MCF 10A (cell line): ENCODE results near the gene EP400. TPM values are rescaled to one million over a fixed set of nuclear protein-coding genes. Genes with fewer than 3 reads are reported as not detected.

Source experiments
- BruUV-seq: library from RNA; stranded (reverse); fragments of 400-500 nt; replicated peaks from 2 replicates; lab custom pipeline; 2021; lab: Mats Ljungman, UMichigan
- CTCF ChIA-PET: fragments of 300-600 bp; sonication (Branson Sonifier 250); formaldehyde crosslinking; extraction: SDS; loops from one replicate; lab custom pipeline; 2021; ENCODE audit warnings: antibody characterized with exemption, inconsistent platforms; lab: Yijun Ruan, JAX
- POLR2A ChIA-PET: fragments of 300-600, 350-650 bp; sonication (Branson Sonifier 250); formaldehyde crosslinking; extraction: SDS; loops from one replicate; lab custom pipeline; 2020; ENCODE audit warnings: antibody characterized with exemption, inconsistent platforms; lab: Yijun Ruan, JAX
- DNase-seq: peaks from one replicate; pipeline ENCODE4 v3.0.0-alpha.2; 2018; ENCODE audit not compliant: unreplicated experiment
- H3K27ac Mint-ChIP-seq: one replicate; pipeline ENCODE4 v1.8.0; 2022; ENCODE audit warnings: mild to moderate bottlenecking, low read depth, mixed read lengths; ENCODE audit not compliant: unreplicated experiment
- H3K27me3 Mint-ChIP-seq: one replicate; pipeline ENCODE4 v1.8.0; 2022; ENCODE audit warnings: mixed read lengths; ENCODE audit not compliant: insufficient read depth, unreplicated experiment
- H3K36me3 Mint-ChIP-seq: one replicate; pipeline ENCODE4 v1.8.0; 2022; ENCODE audit warnings: mild to moderate bottlenecking, moderate library complexity, mixed read lengths; ENCODE audit not compliant: insufficient read depth, unreplicated experiment
- H3K4me1 Mint-ChIP-seq: one replicate; pipeline ENCODE4 v1.8.0; 2022; ENCODE audit warnings: mixed read lengths; ENCODE audit not compliant: insufficient read depth, unreplicated experiment
- H3K4me3 Mint-ChIP-seq: one replicate; pipeline ENCODE4 v1.8.0; 2022; ENCODE audit warnings: mild to moderate bottlenecking, moderate library complexity, mixed read lengths; ENCODE audit not compliant: unreplicated experiment
- H3K9me3 Mint-ChIP-seq: one replicate; pipeline ENCODE4 v1.8.0; 2022; ENCODE audit warnings: mixed read lengths; ENCODE audit not compliant: unreplicated experiment
- intact Hi-C: fragments of 100-400 bp; cut with micrococcal nuclease; formaldehyde crosslinking; loops from 2 replicates; pipeline ENCODE4 v1.14.1; 2022
- total RNA-seq: library from RNA; stranded (reverse); gene quantifications from 2 replicates; pipeline ENCODE4 v1.2.3, GENCODE V29; 2022
- TF ChIP-seq, protein P1 (sequence below): fragments of 200-600 bp; IDR thresholded peaks from one replicate; pipeline ENCODE4 v1.8.0; 2022; ENCODE audit warnings: antibody characterized with exemption, mild to moderate bottlenecking; ENCODE audit not compliant: unreplicated experiment

Gene EP400
- total RNA-seq, 1 experiment from 2014 or later = 52.4 TPM

DNA sequence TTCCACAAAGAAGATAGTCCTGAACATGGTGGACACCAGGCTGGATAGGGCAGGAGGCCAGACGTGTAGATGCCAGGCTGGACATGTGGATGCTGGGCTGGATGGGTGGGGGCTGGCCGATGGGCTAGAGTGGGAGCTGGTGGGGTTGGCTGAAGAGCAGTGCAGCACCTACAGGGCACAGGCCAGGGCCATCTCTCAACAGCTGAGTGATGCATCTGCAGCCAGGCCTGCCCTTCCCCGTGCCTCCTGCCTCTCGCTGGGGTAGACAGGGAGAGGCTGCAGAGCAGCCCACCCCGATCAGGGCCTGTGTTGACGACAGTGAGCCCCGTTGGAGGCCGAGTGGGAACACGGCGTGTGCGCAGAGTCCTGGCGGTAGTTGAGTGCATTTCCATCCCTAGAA, 39.3 kb downstream of the EP400 start:
- TF ChIP-seq, protein P1, sequence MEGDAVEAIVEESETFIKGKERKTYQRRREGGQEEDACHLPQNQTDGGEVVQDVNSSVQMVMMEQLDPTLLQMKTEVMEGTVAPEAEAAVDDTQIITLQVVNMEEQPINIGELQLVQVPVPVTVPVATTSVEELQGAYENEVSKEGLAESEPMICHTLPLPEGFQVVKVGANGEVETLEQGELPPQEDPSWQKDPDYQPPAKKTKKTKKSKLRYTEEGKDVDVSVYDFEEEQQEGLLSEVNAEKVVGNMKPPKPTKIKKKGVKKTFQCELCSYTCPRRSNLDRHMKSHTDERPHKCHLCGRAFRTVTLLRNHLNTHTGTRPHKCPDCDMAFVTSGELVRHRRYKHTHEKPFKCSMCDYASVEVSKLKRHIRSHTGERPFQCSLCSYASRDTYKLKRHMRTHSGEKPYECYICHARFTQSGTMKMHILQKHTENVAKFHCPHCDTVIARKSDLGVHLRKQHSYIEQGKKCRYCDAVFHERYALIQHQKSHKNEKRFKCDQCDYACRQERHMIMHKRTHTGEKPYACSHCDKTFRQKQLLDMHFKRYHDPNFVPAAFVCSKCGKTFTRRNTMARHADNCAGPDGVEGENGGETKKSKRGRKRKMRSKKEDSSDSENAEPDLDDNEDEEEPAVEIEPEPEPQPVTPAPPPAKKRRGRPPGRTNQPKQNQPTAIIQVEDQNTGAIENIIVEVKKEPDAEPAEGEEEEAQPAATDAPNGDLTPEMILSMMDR = no peak
- H3K4me3 Mint-ChIP-seq = no peak overlapping the region
- intact Hi-C loops = no loop called here
- no peaks in the 10 kb centered on the region for H3K4me1 Mint-ChIP-seq
- no TSS peak for BruUV-seq
- DNase-seq = no peak
- POLR2A ChIA-PET = interaction anchor here (1.3 kb wide), 1 partner anchor 9 kb away, joined by 4 read pairs; no protein-coding TSS in a partner anchor
- no peak overlapping the region for H3K27ac Mint-ChIP-seq
- no peaks in the 10 kb centered on the region for H3K9me3 Mint-ChIP-seq
- no peaks in the 10 kb centered on the region for H3K27me3 Mint-ChIP-seq
- CTCF ChIA-PET = interaction anchor here (0.6 to 1.5 kb wide), 2 partner anchors 9 to 1066 kb away, joined by 3 to 4 read pairs; no protein-coding TSS in a partner anchor
- peaks cover 80% of the 10 kb centered on the region for H3K36me3 Mint-ChIP-seq

DNA sequence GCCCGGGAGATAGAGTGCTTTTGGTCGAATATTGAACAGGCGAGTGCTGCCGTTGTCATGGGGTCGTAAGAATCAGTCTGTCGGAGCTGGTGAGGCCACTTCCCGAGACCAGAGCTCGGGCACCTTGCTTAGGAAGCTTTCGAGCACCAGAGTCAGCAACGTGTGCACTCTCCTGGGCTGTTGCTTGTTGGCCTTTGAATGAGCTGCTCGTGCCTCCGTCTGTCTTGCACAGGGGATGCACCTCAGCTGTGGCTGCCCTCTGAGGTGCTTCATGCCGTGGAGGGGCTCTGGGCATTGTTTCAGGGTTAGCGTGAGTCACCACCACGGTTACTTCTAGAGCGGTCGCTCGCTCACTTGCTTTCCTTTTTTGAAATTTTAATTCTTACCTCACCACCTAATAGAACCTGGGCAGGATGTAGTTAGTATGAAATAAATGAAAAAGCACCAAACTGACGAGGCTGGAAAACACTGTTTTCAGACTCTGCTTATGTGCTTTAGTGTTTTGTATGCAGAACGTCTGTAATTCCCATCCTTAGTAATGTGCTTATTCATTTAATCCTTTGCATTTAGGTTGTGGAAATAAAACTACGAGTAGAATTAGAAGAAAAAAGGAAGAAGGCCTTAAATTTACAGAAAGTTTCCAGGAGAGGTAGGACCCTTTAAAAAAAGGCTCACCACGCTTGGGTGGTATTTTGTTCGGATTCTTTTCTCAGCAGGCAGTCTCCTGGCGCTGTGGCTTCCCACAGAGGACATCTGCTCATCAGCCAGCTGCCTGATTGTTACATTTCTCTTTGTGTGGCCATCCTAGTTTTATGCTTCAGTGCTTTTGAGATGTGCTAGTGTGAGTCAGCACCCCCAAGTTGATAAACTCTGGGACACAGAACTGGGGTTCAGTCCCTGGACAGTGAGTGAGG, 40.6 kb downstream of the EP400 start:
- TF ChIP-seq, protein P1 = no peak
- H3K36me3 Mint-ChIP-seq = peaks cover 76% of the 10 kb centered on the region
- POLR2A ChIA-PET = interaction anchor here (0.7 kb wide), 1 partner anchor 73 kb away, joined by 3 read pairs; no protein-coding TSS in a partner anchor
- DNase-seq = no peak
- H3K9me3 Mint-ChIP-seq = no peaks in the 10 kb centered on the region
- H3K4me1 Mint-ChIP-seq = no peaks in the 10 kb centered on the region
- no peaks in the 10 kb centered on the region for H3K27me3 Mint-ChIP-seq
- intact Hi-C loops = no loop called here
- CTCF ChIA-PET = interaction anchor here (0.8 to 1.5 kb wide), 2 partner anchors 10 to 12 kb away, joined by 4 read pairs; no protein-coding TSS in a partner anchor
- no peak overlapping the region for H3K27ac Mint-ChIP-seq
- no TSS peak for BruUV-seq
- H3K4me3 Mint-ChIP-seq = no peak overlapping the region

DNA sequence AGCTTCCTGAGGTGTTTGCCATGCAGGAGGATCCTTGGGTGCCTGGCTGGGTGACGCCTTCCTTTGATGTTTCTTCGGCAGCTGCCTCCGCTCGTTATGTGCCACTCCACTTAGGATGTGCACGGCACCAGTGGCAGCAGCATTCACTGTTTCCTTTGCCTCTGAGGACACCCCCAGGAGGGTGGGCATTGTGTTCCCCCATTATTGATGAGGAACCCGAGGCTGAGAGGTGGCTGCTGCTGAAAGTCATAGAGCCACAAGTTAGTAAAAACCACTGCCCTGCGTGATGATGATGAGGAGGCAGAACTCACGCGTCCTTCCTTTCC, 41.2 kb downstream of the EP400 start:
- TF ChIP-seq, protein P1 = no peak
- intact Hi-C loops = no loop called here
- POLR2A ChIA-PET = no interaction called here
- no peak for DNase-seq
- Mint-ChIP-seq H3K27ac (no peak overlapping the region), H3K36me3 (peaks cover 78% of the 10 kb centered on the region), H3K4me1 (no peaks in the 10 kb centered on the region), H3K27me3 (no peaks in the 10 kb centered on the region), H3K9me3 (no peaks in the 10 kb centered on the region), H3K4me3 (no peak overlapping the region)
- BruUV-seq = no TSS peak
- CTCF ChIA-PET = no interaction called here

DNA sequence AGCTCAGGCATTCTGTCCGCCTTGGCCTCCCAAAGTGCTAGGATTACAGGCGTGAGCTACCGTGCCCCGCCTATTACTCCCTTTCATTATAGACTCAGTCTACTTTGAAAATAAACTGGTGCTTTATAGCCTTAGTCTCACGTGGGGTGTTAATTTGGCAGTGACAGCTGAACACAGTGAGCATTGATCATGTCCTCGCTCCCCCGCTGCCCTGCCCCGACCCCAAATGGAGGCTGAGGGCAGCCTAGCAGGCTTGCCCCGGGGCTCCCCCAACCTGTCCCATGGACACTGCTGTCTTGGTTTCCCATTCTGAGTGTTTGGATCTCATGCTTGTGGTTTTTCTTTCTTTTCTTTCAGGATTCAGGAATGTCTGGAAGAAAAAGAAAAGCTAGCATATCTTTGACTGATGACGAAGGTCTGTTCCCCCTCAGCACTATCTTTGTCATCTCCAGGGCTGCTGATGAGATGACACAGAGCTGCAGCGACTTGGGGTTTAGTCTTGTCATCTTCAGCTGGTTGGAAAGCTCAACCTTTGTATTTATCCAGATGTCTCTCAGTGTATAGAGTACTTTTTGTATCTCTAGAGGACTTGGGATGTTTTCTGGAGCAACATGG, 42.2 kb downstream of the EP400 start:
- no peaks in the 10 kb centered on the region for H3K9me3 Mint-ChIP-seq
- intact Hi-C loops = no loop called here
- TF ChIP-seq, protein P1 = no peak
- H3K4me3 Mint-ChIP-seq = no peak overlapping the region
- BruUV-seq = no TSS peak
- no peaks in the 10 kb centered on the region for H3K4me1 Mint-ChIP-seq
- H3K27ac Mint-ChIP-seq = no peak overlapping the region
- peaks cover 82% of the 10 kb centered on the region for H3K36me3 Mint-ChIP-seq
- CTCF ChIA-PET = interaction anchor here (0.6 to 1.2 kb wide), 4 partner anchors 9 to 227 kb away, joined by 3 read pairs; no protein-coding TSS in a partner anchor
- DNase-seq = no peak
- POLR2A ChIA-PET = no interaction called here
- H3K27me3 Mint-ChIP-seq = no peaks in the 10 kb centered on the region
